ENCODE measurements around the gene SARM1.

DNA sequence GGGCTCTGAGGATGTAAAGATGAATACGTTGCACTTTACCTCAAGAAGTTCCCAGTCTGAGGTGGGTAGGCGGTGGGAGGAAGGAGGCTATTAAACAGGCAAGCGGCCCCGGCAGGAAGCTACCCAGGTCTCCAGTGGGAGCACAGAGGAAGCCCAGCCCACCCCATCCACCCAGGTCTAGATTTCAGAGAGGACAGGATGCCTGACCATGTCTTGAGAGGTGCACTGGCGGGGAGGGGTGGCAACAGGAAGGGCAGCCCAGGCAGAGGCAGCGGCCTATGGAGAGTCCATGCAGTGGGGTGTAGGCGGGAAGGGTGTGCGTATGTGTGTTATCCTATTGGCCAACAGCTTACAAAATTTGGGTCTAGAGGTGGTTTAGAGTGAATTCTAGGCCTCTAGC, 13.9 kb downstream of the SARM1 start:
- TF ChIP-seq CTCF (optimal IDR thresholded peaks at IDR 0.05 in 1 of 3, IDR thresholded peaks at IDR 0.05 in 1 of 3, conservative IDR thresholded peaks at IDR 0.05 in 1 of 3; ENCODE audit: extremely low read depth in 1 of 3, insufficient read depth in 2 of 3, low read length in 3 of 3) (no peak), EZH2 (IDR thresholded peaks at IDR 0.05; ENCODE audit: low read length) (no peak)

Measured in keratinocyte (primary cell).